Measurements from ENCODE around the gene HOXB6. TPM values are rescaled to one million over a fixed set of nuclear protein-coding genes. Genes with fewer than 3 reads are reported as not detected.

The HOXB6 gene
- polyA plus RNA-seq, 3 donors = not detected

GRCh38 chr17:48618256-48618896 lies 13.6 kb upstream of the HOXB6 start:
- H3K9me3 ChIP-seq (replicated peaks in 1 of 2; ENCODE audit: control insufficient read depth in 1 of 2, insufficient read depth in 1 of 2, low read length in 2 of 2) = peaks cover 4 to 47% of the 10 kb centered on the region in 2 donors
- 4% methylated on average over 20 of the region's 25 CpGs for WGBS (ENCODE audit: insufficient coverage)
- H3K9ac ChIP-seq (ENCODE audit: insufficient read depth, low read length, poor library complexity, severe bottlenecking) = no peak overlapping the region
- no peak overlapping the region for H3K4me3 ChIP-seq (replicated peaks in 1 of 3; ENCODE audit: low read depth in 2 of 3, low read length in 3 of 3)
- H3K27ac Mint-ChIP-seq = no peak overlapping the region
- H3K9me3 Mint-ChIP-seq = peaks cover 0 to 23% (median 7%) of the 10 kb centered on the region in 7 donors
- H4K20me1 ChIP-seq (ENCODE audit: insufficient read depth, low read length) = no peaks in the 10 kb centered on the region
- peaks cover 13% of the 10 kb centered on the region for H3K4me1 Mint-ChIP-seq
- no peak overlapping the region for H2AFZ ChIP-seq (ENCODE audit: insufficient read depth, low read depth, low read length, poor library complexity, severe bottlenecking)
- no peak overlapping the region for H3K4me2 ChIP-seq (replicated peaks; ENCODE audit: extremely low read depth, low read length, poor library complexity, severe bottlenecking)
- H3K36me3 Mint-ChIP-seq = peaks cover 3 to 7% of the 10 kb centered on the region in 2 donors
- H3K27me3 Mint-ChIP-seq (ENCODE audit: low read depth in 3 of 3) = peaks cover 99 to 100% (median 99%) of the 10 kb centered on the region in 3 donors
- no peaks in the 10 kb centered on the region for H3K36me3 ChIP-seq (replicated peaks in 1 of 2; ENCODE audit: control insufficient read depth in 1 of 2, insufficient read depth in 2 of 2, low read length in 2 of 2)
- H3K4me3 Mint-ChIP-seq = peak overlapping the region in 1 of 2 donors; percentile 84
- DNase-seq = peak; percentile 68 to 75 (median 70)
- TF ChIP-seq CTCF (IDR thresholded peaks at IDR 0.05) = peak; percentile 98
- H3K79me2 ChIP-seq (ENCODE audit: insufficient read depth, low read length) = no peaks in the 10 kb centered on the region
- no peak overlapping the region for H3K27ac ChIP-seq (ENCODE audit: low read depth in 1 of 2, low read length in 2 of 2)
- peaks cover 4 to 7% of the 10 kb centered on the region in 2 donors for H3K4me1 ChIP-seq (ENCODE audit: control insufficient read depth in 1 of 2, insufficient read depth in 2 of 2, low read length in 2 of 2)
- intact Hi-C loops (cut with micrococcal nuclease) = loop anchor here in 1 of 2 donors (5.0 kb wide), 2 partner anchors 281 to 591 kb away; no protein-coding TSS in a partner anchor
- peaks cover 86 to 100% of the 10 kb centered on the region in 2 donors for H3K27me3 ChIP-seq (ENCODE audit: control insufficient read depth in 2 of 2, insufficient read depth in 2 of 2, low read length in 2 of 2)

- peaks cover 9 to 14% of the 10 kb centered on the region in 2 donors for H3K4me1 ChIP-seq (ENCODE audit: control insufficient read depth in 1 of 2, insufficient read depth in 2 of 2, low read length in 2 of 2)
- no peaks in the 10 kb centered on the region for H4K20me1 ChIP-seq (ENCODE audit: insufficient read depth, low read length)
- no peak for TF ChIP-seq CTCF (IDR thresholded peaks at IDR 0.05)
- H3K9me3 ChIP-seq (replicated peaks in 1 of 2; ENCODE audit: control insufficient read depth in 1 of 2, insufficient read depth in 1 of 2, low read length in 2 of 2) = peaks cover 4 to 46% of the 10 kb centered on the region in 2 donors
- H3K27me3 ChIP-seq (ENCODE audit: control insufficient read depth in 2 of 2, insufficient read depth in 2 of 2, low read length in 2 of 2) = peaks cover 83 to 99% of the 10 kb centered on the region in 2 donors
- DNase-seq = no peak
- Mint-ChIP-seq H3K4me3 (peak overlapping the region in 1 of 2 donors; percentile 84), H3K9me3 (peaks cover 0 to 26% (median 8%) of the 10 kb centered on the region in 7 donors), H3K27ac (peak overlapping the region in 1 of 7 donors; percentile 66), H3K36me3 (peaks cover 3 to 9% of the 10 kb centered on the region in 2 donors), H3K4me1 (peaks cover 18% of the 10 kb centered on the region), H3K27me3 (ENCODE audit: low read depth in 3 of 3) (peaks cover 97 to 99% (median 97%) of the 10 kb centered on the region in 3 donors)
- H3K9ac ChIP-seq (ENCODE audit: insufficient read depth, low read length, poor library complexity, severe bottlenecking) = no peak overlapping the region
- no peaks in the 10 kb centered on the region for H3K79me2 ChIP-seq (ENCODE audit: insufficient read depth, low read length)
- intact Hi-C loops (cut with micrococcal nuclease) = loop anchor here in 1 of 2 donors (5.0 kb wide), 2 partner anchors 280 to 590 kb away; no protein-coding TSS in a partner anchor
- no peak overlapping the region for H3K4me3 ChIP-seq (replicated peaks in 1 of 3; ENCODE audit: low read depth in 2 of 3, low read length in 3 of 3)
- no peak overlapping the region for H3K4me2 ChIP-seq (replicated peaks; ENCODE audit: extremely low read depth, low read length, poor library complexity, severe bottlenecking)
- H3K36me3 ChIP-seq (replicated peaks in 1 of 2; ENCODE audit: control insufficient read depth in 1 of 2, insufficient read depth in 2 of 2, low read length in 2 of 2) = no peaks in the 10 kb centered on the region
- no peak overlapping the region for H3K27ac ChIP-seq (ENCODE audit: low read depth in 1 of 2, low read length in 2 of 2)
- 8% methylated on average over 40 of the region's 43 CpGs for WGBS (ENCODE audit: insufficient coverage)
- H2AFZ ChIP-seq (ENCODE audit: insufficient read depth, low read depth, low read length, poor library complexity, severe bottlenecking) = no peak overlapping the region
Measured at GRCh38 chr17:48617471-48618255, 12.9 kb upstream of the HOXB6 start.

Data from CD14-positive monocyte (primary cell).